Kidney tubule cell (primary cell): ENCODE results near the gene ZNF888.
A peak's percentile ranks its signal among the peaks of the same experiment; 100 is the strongest.
"Not testable (repeated sequence)": the region's sequence is repeated elsewhere in the genome, so short reads cannot be mapped to it uniquely, and the experiment has no call there.

ENCODE experiments used
- DNase-seq: peaks from one replicate; pipeline ENCODE4 v3.0.0-alpha.2; 2018; ENCODE audit warnings: low spot score

ZNF888 gene

DNA sequence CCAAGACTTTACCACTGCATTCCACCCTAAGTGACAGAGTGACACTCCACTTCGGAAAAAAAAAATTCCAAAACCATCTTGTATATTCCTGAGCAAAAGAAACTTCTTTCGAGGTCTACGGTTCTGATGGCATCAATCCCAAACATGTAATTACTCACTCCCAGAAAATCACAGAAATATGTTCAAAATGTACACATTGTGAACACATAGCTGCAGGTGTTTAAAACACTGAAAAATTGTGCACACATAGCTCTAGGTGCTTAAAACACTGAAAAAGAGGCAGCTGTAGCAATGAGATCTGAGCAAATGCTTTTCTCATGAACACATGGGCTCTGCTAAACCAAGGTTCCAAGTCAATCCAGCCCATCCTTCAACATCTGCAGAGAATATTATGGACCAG, 51.8 kb downstream of the ZNF888 start:
- DNase-seq: no peak

DNA sequence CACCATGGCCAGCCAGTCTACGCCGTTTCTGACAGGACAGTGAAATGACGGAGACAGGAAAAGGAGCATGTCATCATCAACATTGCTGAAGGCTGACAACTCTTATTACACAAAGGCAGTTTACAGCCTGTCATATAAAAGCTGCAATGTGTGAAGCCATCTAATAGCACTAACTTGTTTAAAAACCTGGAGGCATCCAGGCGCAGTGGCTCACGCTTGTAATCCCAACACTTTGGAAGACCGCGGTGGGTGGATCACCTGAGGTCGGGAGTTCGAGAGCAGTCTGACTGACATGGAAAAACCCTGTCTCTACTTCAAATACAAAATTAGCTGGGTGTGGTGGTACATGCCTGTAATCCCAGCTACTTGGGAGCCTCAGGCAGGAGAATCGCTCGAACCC, 55.2 kb downstream of the ZNF888 start:
- DNase-seq: not testable (repeated sequence)

DNA sequence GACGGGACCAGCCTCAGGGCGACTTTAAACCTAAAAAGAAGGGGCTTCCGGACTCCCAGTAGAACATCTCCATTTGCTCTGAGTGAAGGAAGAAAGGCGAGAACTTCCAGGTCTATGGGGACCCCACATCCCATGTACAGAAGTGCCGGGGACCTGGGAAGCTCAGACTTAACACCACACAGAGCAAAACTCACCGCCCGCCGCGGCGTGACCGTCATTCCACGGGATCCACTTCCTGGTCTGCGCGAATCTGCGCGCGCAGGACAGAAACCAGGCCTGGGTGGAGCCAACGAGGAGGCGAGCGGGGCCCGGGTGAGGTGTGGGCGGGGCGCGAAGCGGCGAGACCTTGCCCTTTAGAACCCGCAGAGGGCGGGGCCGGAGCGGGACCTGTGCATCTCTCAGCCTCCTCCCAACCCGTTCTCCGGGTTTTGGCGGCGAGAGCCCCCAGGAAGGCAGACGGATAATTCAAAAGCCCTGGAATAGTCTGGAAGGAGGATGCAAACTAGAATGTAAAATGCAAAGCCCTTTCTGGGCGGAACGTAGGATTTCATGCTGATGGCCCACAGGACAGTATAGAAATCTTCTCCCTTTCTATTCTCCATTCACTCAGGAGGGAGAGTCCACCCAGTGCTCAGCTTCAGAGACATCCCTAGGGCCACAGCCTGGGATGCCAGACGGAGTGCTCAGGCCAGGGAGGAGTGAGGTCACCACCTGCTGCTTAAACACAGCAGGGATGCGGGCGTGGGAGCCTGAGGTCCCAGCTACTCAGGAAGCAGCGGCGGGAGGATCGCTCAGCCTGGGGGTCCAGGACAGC, 65.6 kb downstream of the ZNF888 start, which contains the start of gene ZNF468:
Gene ZNF468, minus strand, starts transcription at position 242 of the 814 bp plus-strand sequence. CDS start 3,347 bp downstream, outside the sequence.
- DNase-seq: peak; percentile 86

DNA sequence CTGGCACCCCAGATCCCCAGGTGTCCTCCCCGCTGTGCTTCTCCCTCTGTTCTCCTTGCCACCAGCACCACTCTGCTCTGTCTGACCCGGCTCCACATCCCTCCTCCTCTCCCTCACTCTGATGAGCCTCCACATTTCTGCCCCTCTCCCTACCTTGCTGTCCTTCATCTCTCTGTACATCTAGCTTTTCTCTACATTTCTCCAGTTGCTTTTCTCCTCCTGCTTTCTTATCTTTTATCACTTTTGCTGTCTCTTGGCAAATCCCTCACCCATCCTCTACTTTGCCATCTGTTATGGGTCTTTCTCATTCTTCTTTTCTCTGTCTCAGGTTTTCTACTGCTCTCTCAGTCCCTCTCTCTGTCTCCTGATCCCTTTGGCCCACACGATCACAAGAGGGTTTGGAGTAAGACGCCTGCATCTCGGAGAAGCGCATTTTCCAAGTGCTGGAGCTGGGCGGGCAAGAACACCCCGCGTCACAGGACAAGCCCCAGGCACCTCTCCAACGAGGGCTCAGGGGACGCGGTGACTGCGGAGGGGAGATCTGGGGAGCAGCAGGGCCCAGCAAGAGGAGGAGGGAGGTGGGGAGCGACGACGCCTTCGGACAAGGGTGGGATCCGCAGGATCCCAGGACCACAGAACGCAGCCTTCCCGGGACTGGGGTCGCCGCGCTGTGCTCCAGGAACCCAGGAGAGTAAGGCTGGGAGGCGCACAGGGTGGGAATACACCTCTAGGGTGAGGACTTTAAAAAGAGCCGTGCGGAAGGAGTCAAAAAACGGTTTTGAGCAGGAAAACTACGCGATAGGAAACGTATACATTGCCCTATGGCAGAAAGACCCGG, 66.5 kb downstream of the ZNF888 start:
- DNase-seq: peak; percentile 4
